H9 (cell line): ENCODE results near the gene HES3. TPM values are rescaled to one million over a fixed set of nuclear protein-coding genes. Genes with fewer than 3 reads are reported as not detected.

Source experiments
- DNase-seq: peaks from one replicate; pipeline ENCODE4 v3.0.0-alpha.2; 2017
- H2AFZ ChIP-seq: one replicate; pipeline ENCODE4 v1.6.1; 2013; ENCODE audit warnings: mild to moderate bottlenecking, low read length, control low read depth, moderate library complexity
- H2AK5ac ChIP-seq: 2 replicates; pipeline ENCODE4 v1.6.1; 2013; ENCODE audit warnings: low read length, control low read depth, mixed read lengths; ENCODE audit not compliant: insufficient read length
- H2BK120ac ChIP-seq: one replicate; pipeline ENCODE4 v1.6.1; 2013; ENCODE audit warnings: low read depth, mild to moderate bottlenecking, low read length, control low read depth, inconsistent platforms; ENCODE audit not compliant: poor library complexity, severe bottlenecking
- H2BK12ac ChIP-seq: 2 replicates; pipeline ENCODE4 v1.6.1; 2013; ENCODE audit warnings: low read length, control low read depth, mixed read lengths, low read depth; ENCODE audit not compliant: insufficient read length
- H2BK15ac ChIP-seq: 2 replicates; pipeline ENCODE4 v1.6.1; 2013; ENCODE audit warnings: low read depth, low read length, control low read depth
- H2BK20ac ChIP-seq: one replicate; pipeline ENCODE4 v1.6.1; 2013; ENCODE audit warnings: low read depth, mild to moderate bottlenecking, low read length, control low read depth, inconsistent platforms; ENCODE audit not compliant: poor library complexity, severe bottlenecking
- H2BK5ac ChIP-seq: 2 replicates; pipeline ENCODE4 v1.6.1; 2013; ENCODE audit warnings: low read length, control low read depth, mixed read lengths; ENCODE audit not compliant: insufficient read length
- H3K14ac ChIP-seq: 2 replicates; pipeline ENCODE4 v1.6.1; 2013; ENCODE audit warnings: low read length, control low read depth; ENCODE audit not compliant: insufficient read depth
- H3K18ac ChIP-seq: 2 replicates; pipeline ENCODE4 v1.6.1; 2013; ENCODE audit warnings: low read depth, mild to moderate bottlenecking, mixed read lengths, low read length, control low read depth; ENCODE audit not compliant: insufficient read length
- H3K23ac ChIP-seq: 2 replicates; pipeline ENCODE4 v1.6.1; 2013; ENCODE audit warnings: low read length, control low read depth, mixed read lengths, low read depth; ENCODE audit not compliant: insufficient read length
- H3K23me2 ChIP-seq: 2 replicates; pipeline ENCODE4 v1.6.1; 2013; ENCODE audit warnings: low read depth, mild to moderate bottlenecking, mixed read lengths, low read length, control low read depth; ENCODE audit not compliant: insufficient read length, poor library complexity, severe bottlenecking
- H3K27ac ChIP-seq: 2 replicates; pipeline ENCODE4 v1.5.1; 2013; ENCODE audit warnings: low read length, control low read depth, mixed read lengths, low read depth; ENCODE audit not compliant: insufficient read length
- H3K27me3 ChIP-seq: 2 replicates; pipeline ENCODE4 v1.6.1; 2013; ENCODE audit warnings: low read length, control low read depth, inconsistent platforms; ENCODE audit not compliant: insufficient read depth
- H3K4ac ChIP-seq: 2 replicates; pipeline ENCODE4 v1.6.1; 2013; ENCODE audit warnings: low read depth, mild to moderate bottlenecking, control low read depth, inconsistent platforms, low read length, moderate library complexity
- H3K4me1 ChIP-seq: 2 replicates; pipeline ENCODE4 v1.6.1; 2013; ENCODE audit warnings: low read length, control low read depth, inconsistent platforms; ENCODE audit not compliant: insufficient read depth
- H3K4me2 ChIP-seq: 2 replicates; pipeline ENCODE4 v1.6.1; 2013; ENCODE audit warnings: low read length, control low read depth, mixed read lengths; ENCODE audit not compliant: insufficient read length, insufficient read depth
- H3K56ac ChIP-seq: 2 replicates; pipeline ENCODE4 v1.6.1; 2013; ENCODE audit warnings: low read depth, mild to moderate bottlenecking, mixed read lengths, low read length, control low read depth; ENCODE audit not compliant: insufficient read length
- H3K79me1 ChIP-seq: 2 replicates; pipeline ENCODE4 v1.6.1; 2013; ENCODE audit warnings: low read depth, mild to moderate bottlenecking, moderate library complexity, low read length, control low read depth, inconsistent platforms; ENCODE audit not compliant: insufficient read depth, poor library complexity, severe bottlenecking
- H3K79me2 ChIP-seq: 2 replicates; pipeline ENCODE4 v1.6.1; 2013; ENCODE audit warnings: low read length, control low read depth, inconsistent platforms; ENCODE audit not compliant: insufficient read depth
- H3K9ac ChIP-seq: 2 replicates; pipeline ENCODE4 v1.6.1; 2013; ENCODE audit warnings: low read length, control low read depth, mixed read lengths; ENCODE audit not compliant: insufficient read length; ENCODE audit errors: extremely low read depth
- H3K9me3 ChIP-seq: one replicate; pipeline ENCODE4 v1.6.1; 2013; ENCODE audit warnings: low read depth, low read length, inconsistent platforms; ENCODE audit not compliant: control insufficient read depth
- H3T11ph ChIP-seq: one replicate; pipeline ENCODE4 v1.6.1; 2013; ENCODE audit warnings: mild to moderate bottlenecking, low read length, control low read depth, inconsistent platforms
- H4K20me1 ChIP-seq: one replicate; pipeline ENCODE4 v1.6.1; 2013; ENCODE audit not compliant: control insufficient read depth, insufficient read length, insufficient read depth
- H4K5ac ChIP-seq: 2 replicates; pipeline ENCODE4 v1.6.1; 2013; ENCODE audit warnings: low read depth, mild to moderate bottlenecking, mixed read lengths, low read length, control low read depth; ENCODE audit not compliant: insufficient read length
- H4K8ac ChIP-seq: replicated peaks from 2 replicates; pipeline ENCODE4 v1.6.1; 2013; ENCODE audit warnings: low read length, control low read depth, mixed read lengths, low read depth; ENCODE audit not compliant: insufficient read length
- H4K91ac ChIP-seq: 2 replicates; pipeline ENCODE4 v1.6.1; 2013; ENCODE audit warnings: low read depth, mild to moderate bottlenecking, moderate library complexity, mixed read lengths, low read length, control low read depth; ENCODE audit not compliant: insufficient read length
- H3K27ac Mint-ChIP-seq, 3 experiments: 2 replicates in 2 of 3; 3 replicates in 1 of 3; pipeline ENCODE4 v1.8.0; 2020 to 2021; ENCODE audit warnings: mixed read lengths in 3 of 3, mild to moderate bottlenecking in 1 of 3, moderate library complexity in 1 of 3
- H3K27me3 Mint-ChIP-seq: 2 replicates; pipeline ENCODE4 v1.8.0; 2021; ENCODE audit warnings: low read depth, mild to moderate bottlenecking, moderate library complexity, mixed read lengths
- H3K36me3 Mint-ChIP-seq, 3 experiments: 2 replicates in 2 of 3; 3 replicates in 1 of 3; pipeline ENCODE4 v1.8.0; 2020 to 2021; ENCODE audit warnings: low read depth in 3 of 3, mixed read lengths in 3 of 3; ENCODE audit not compliant: insufficient read depth in 1 of 3
- H3K4me1 Mint-ChIP-seq, 2 experiments: 2 replicates each; pipeline ENCODE4 v1.8.0; 2020; ENCODE audit warnings: mixed read lengths in 2 of 2
- H3K4me3 Mint-ChIP-seq, 2 experiments: 2 replicates in 1 of 2; 3 replicates in 1 of 2; pipeline ENCODE4 v1.8.0; 2020 to 2021; ENCODE audit warnings: mild to moderate bottlenecking in 2 of 2, mixed read lengths in 2 of 2, moderate library complexity in 1 of 2
- H3K9me3 Mint-ChIP-seq, 2 experiments: 2 replicates in 1 of 2; 3 replicates in 1 of 2; pipeline ENCODE4 v1.8.0; 2020; ENCODE audit warnings: mild to moderate bottlenecking in 2 of 2, mixed read lengths in 2 of 2, moderate library complexity in 1 of 2
- WGBS: extraction: QIAGEN DNeasy Blood & Tissue Kit; methylation state at CpG from one replicate; pipeline ENCODE4 v1.1.7; 2013; ENCODE audit warnings: missing lambda C conversion rate, low lambda C conversion rate, mixed read lengths; ENCODE audit not compliant: insufficient read length; ENCODE audit errors: extremely low coverage; 5-methylcytosine and 5-hydroxymethylcytosine counted together
- total RNA-seq: library from RNA; stranded (reverse); gene quantifications from 2 replicates; pipeline ENCODE4 v1.2.1, GENCODE V29; 2021
- TF ChIP-seq, protein P1 (sequence below): fragments of 200-600 bp; sonication (generic); conservative IDR thresholded peaks from 3 replicates; pipeline ENCODE4 v1.8.0; 2021; ENCODE audit warnings: antibody characterized with exemption, mild to moderate bottlenecking

Gene HES3
- total RNA-seq, 1 experiment from 2014 or later = 89.9 TPM

DNA sequence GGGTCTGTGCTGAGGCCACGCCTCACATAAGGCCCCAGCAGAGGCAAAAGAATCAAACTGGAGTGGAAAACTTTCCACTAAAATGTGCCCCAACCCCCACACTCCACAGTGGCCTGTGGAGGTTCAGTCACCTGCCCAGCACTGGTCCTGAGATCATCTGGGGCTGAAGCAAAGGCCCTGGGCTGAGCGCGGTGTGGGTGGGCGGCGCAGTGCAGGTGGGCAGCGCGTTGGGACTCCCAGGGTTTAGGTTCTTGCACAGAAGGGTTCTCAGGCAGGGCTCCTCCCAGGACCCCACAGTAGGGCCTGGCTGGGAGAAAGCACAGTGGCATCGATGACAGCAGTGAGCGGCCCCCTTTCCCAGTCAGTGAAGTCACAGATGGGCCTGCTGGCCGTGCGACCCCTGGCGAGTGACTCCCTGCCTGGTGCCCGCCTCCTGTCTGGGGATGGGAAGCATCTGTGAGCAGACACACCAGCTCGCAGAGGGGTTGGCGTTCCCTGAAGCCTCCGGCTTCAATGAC, 30.7 kb downstream of the HES3 start:
- DNase-seq = no peak
- H4K5ac ChIP-seq = no peak overlapping the region
- H3K56ac ChIP-seq = no peak overlapping the region
- H3K27ac ChIP-seq = no peak overlapping the region
- H2BK5ac ChIP-seq = no peak overlapping the region
- H2BK20ac ChIP-seq = no peak overlapping the region
- no peak overlapping the region for H3K4ac ChIP-seq
- H2BK15ac ChIP-seq = no peak overlapping the region
- no peaks in the 10 kb centered on the region for H3K9me3 ChIP-seq
- H3K23me2 ChIP-seq = no peaks in the 10 kb centered on the region
- H3K79me2 ChIP-seq = no peaks in the 10 kb centered on the region
- Mint-ChIP-seq H3K36me3 (peaks cover 5 to 10% (median 7%) of the 10 kb centered on the region in 3 experiments; a peak in 4 of 7 replicates), H3K9me3 (no peaks in the 10 kb centered on the region), H3K4me3 (no peak overlapping the region), H3K27ac (peak overlapping the region in 1 of 3 experiments; percentile 62; a peak in 1 of 7 replicates), H3K27me3 (no peaks in the 10 kb centered on the region; the same call in 1 of the 2 replicates), H3K4me1 (peaks cover 28 to 51% of the 10 kb centered on the region in 2 experiments)
- no peak overlapping the region for H3K9ac ChIP-seq
- 0 out of 2 replicates have a peak, but pooled peaks cover 4% of the 10 kb centered on the region for H3K4me1 ChIP-seq
- TF ChIP-seq, protein P1, sequence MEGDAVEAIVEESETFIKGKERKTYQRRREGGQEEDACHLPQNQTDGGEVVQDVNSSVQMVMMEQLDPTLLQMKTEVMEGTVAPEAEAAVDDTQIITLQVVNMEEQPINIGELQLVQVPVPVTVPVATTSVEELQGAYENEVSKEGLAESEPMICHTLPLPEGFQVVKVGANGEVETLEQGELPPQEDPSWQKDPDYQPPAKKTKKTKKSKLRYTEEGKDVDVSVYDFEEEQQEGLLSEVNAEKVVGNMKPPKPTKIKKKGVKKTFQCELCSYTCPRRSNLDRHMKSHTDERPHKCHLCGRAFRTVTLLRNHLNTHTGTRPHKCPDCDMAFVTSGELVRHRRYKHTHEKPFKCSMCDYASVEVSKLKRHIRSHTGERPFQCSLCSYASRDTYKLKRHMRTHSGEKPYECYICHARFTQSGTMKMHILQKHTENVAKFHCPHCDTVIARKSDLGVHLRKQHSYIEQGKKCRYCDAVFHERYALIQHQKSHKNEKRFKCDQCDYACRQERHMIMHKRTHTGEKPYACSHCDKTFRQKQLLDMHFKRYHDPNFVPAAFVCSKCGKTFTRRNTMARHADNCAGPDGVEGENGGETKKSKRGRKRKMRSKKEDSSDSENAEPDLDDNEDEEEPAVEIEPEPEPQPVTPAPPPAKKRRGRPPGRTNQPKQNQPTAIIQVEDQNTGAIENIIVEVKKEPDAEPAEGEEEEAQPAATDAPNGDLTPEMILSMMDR = no peak
- no peak overlapping the region for H2BK120ac ChIP-seq
- no peak overlapping the region for H3T11ph ChIP-seq
- H2BK12ac ChIP-seq = no peak overlapping the region
- H4K91ac ChIP-seq = no peak overlapping the region
- H3K14ac ChIP-seq = no peak overlapping the region
- WGBS = no CpG with 5 or more reads among the region's 16 CpGs
- H4K20me1 ChIP-seq = peaks cover 3% of the 10 kb centered on the region
- no peak overlapping the region for H4K8ac ChIP-seq
- H3K79me1 ChIP-seq = no peaks in the 10 kb centered on the region
- H3K27me3 ChIP-seq = no peaks in the 10 kb centered on the region
- H3K23ac ChIP-seq = no peak overlapping the region
- no peak overlapping the region for H3K4me2 ChIP-seq
- H2AFZ ChIP-seq = no peak overlapping the region
- no peak overlapping the region for H3K18ac ChIP-seq
- H2AK5ac ChIP-seq = no peak overlapping the region
